Nephron progenitor cell (in vitro differentiated cells): ENCODE results near the gene SERPINH1.

Experiments used
- DNase-seq: peaks from one replicate; pipeline ENCODE4 v3.0.0; 2021
- H3K27ac Mint-ChIP-seq: 2 replicates; pipeline ENCODE4 v1.8.0; 2021; ENCODE audit warnings: mild to moderate bottlenecking, moderate library complexity, mixed read lengths
- H3K27me3 Mint-ChIP-seq: 2 replicates; pipeline ENCODE4 v1.8.0; 2021; ENCODE audit warnings: mild to moderate bottlenecking, low read depth, mixed read lengths; ENCODE audit not compliant: poor library complexity
- H3K36me3 Mint-ChIP-seq: 2 replicates; pipeline ENCODE4 v1.8.0; 2021; ENCODE audit warnings: low read depth, mixed read lengths
- H3K4me1 Mint-ChIP-seq: 2 replicates; pipeline ENCODE4 v1.8.0; 2021; ENCODE audit warnings: mixed read lengths
- H3K4me3 Mint-ChIP-seq: 2 replicates; pipeline ENCODE4 v1.8.0; 2021; ENCODE audit warnings: mild to moderate bottlenecking, moderate library complexity, mixed read lengths
- H3K9me3 Mint-ChIP-seq: 2 replicates; pipeline ENCODE4 v1.8.0; 2021; ENCODE audit warnings: mild to moderate bottlenecking, moderate library complexity, mixed read lengths
- TF ChIP-seq, protein P1 (sequence below): fragments of 200-600 bp; sonication (generic); IDR thresholded peaks from 2 replicates; pipeline ENCODE4 v1.5.0; 2021; ENCODE audit warnings: antibody characterized with exemption

Gene SERPINH1

DNA sequence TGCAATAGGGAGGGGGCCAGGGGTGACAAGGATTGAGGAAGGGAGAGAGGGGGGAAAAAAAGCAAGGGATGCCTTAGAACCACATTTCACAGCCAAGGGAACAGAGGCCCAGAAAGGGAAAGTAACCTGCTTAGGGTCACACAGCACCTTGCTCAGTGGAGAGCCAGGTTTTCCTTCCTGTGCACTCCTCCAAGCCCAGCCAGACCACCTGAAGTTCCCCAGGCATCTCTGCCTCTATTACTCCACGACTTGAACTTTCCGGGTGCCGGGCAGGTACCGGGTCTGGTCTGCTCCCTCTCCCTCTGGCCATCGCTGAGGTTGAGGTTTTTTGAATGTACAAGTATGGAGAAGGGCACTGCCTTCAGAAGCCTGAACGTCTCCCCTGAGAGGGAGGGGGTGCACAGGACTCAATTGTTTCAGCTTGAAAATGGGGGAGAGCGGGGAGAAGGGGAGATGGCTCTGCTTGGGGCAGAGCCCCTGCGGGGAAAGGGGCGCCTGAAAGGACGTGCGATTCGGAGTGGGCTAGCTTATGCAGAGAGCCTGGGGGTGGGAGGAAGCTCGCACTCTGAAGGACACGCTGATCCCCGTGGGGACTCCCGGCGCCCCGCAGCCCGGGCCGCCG lies 516 bp upstream of the SERPINH1 start:
- H3K4me3 Mint-ChIP-seq: peak overlapping the region; percentile 92
- peaks cover 10% of the 10 kb centered on the region for H3K27me3 Mint-ChIP-seq
- no peaks in the 10 kb centered on the region for H3K9me3 Mint-ChIP-seq
- H3K4me1 Mint-ChIP-seq: peaks cover 93% of the 10 kb centered on the region
- DNase-seq: no peak
- TF ChIP-seq, protein P1, sequence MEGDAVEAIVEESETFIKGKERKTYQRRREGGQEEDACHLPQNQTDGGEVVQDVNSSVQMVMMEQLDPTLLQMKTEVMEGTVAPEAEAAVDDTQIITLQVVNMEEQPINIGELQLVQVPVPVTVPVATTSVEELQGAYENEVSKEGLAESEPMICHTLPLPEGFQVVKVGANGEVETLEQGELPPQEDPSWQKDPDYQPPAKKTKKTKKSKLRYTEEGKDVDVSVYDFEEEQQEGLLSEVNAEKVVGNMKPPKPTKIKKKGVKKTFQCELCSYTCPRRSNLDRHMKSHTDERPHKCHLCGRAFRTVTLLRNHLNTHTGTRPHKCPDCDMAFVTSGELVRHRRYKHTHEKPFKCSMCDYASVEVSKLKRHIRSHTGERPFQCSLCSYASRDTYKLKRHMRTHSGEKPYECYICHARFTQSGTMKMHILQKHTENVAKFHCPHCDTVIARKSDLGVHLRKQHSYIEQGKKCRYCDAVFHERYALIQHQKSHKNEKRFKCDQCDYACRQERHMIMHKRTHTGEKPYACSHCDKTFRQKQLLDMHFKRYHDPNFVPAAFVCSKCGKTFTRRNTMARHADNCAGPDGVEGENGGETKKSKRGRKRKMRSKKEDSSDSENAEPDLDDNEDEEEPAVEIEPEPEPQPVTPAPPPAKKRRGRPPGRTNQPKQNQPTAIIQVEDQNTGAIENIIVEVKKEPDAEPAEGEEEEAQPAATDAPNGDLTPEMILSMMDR: no peak
- peaks cover 5% of the 10 kb centered on the region for H3K36me3 Mint-ChIP-seq
- H3K27ac Mint-ChIP-seq: peak overlapping the region; percentile 46

DNA sequence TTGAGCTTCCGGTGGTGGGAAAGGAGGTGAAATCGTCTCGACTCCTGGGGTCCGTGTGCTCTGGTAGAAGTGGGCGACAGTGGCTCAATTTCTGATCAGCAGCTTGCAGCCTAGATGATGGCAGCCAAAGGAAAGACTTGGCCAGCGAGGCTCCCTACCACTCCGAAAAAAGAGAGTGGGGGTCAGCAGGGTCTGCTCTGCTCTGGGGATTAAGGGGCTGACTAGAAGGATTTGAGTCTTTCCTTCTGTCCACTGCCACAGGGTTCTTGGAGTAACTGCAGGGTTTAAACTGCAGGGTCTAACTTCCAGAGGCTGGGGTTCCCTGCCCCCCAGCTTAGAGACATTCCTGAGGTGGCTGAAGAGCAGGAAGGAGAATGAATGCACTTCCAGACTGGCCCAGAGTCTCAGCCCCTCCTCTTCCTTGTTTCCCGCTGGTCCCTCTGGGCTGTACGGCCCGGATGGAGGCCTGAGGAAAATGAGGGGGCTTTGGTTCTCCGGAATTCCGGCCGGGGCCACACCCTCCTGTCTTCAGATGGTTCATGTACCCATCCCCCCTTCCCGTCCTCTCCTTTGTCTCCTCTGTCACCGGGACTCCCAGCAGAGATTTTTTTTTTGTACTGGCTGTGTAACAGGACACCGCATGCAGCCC lies 907 bp downstream of the SERPINH1 start:
- TF ChIP-seq, protein P1: no peak
- H3K9me3 Mint-ChIP-seq: no peaks in the 10 kb centered on the region

GRCh38 chr11:75563501-75563977 lies 1.5 kb downstream of the SERPINH1 start:
- peak overlapping the region; percentile 92 for H3K4me3 Mint-ChIP-seq
- no peak for DNase-seq
- H3K9me3 Mint-ChIP-seq: no peaks in the 10 kb centered on the region
- TF ChIP-seq, protein P1: no peak
- peak overlapping the region; percentile 99 for H3K27ac Mint-ChIP-seq
- H3K4me1 Mint-ChIP-seq: peaks cover 74% of the 10 kb centered on the region
- H3K36me3 Mint-ChIP-seq: peaks cover 16% of the 10 kb centered on the region
- H3K27me3 Mint-ChIP-seq: peaks cover 10% of the 10 kb centered on the region

More for the DNA sequence above, 907 bp downstream of the SERPINH1 start:
- Mint-ChIP-seq H3K27me3 (peaks cover 10% of the 10 kb centered on the region), H3K27ac (peak overlapping the region; percentile 99), H3K4me3 (peak overlapping the region; percentile 92), H3K4me1 (peaks cover 79% of the 10 kb centered on the region), H3K36me3 (peaks cover 10% of the 10 kb centered on the region)
- peak; percentile 67 for DNase-seq

- Mint-ChIP-seq H3K9me3 (no peaks in the 10 kb centered on the region), H3K4me3 (peak overlapping the region; percentile 92), H3K4me1 (peaks cover 68% of the 10 kb centered on the region), H3K27me3 (peaks cover 10% of the 10 kb centered on the region), H3K27ac (peak overlapping the region; percentile 99), H3K36me3 (peaks cover 21% of the 10 kb centered on the region)
- TF ChIP-seq, protein P1: peak; percentile 56
- DNase-seq: peak; percentile 78
Measured at GRCh38 chr11:75563978-75564552, 2.0 kb downstream of the SERPINH1 start.

DNA sequence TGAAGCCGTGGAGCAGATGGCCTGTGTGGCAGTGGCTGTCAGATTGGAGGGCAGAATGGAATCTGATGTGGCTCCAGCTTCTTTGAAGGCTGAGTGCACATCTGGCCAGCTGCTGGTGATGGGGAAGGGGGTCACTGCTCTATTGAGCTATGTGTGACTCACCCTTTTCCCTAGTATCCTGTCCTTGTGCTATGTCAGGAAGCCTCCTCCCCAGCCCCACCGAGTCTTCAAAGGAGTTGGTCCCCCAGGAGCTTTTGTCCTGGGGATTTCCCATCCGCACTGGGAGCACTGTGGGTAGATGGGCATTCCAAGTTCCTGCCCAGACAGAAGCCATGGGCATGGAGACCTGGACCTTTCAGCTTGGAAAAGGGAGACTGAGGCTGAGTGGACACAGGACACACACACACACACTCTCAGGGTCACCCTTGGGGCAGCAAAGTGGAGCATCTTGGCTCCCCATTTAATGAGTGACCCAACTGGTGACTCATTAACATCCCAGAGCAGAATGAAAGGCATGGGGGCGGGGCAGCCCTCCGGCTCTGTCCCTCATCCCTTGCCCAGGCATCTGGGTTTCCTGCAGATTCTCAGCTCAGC lies 3.3 kb downstream of the SERPINH1 start:
- Mint-ChIP-seq H3K4me1 (peaks cover 56% of the 10 kb centered on the region), H3K36me3 (peaks cover 23% of the 10 kb centered on the region), H3K4me3 (peak overlapping the region; percentile 92), H3K27me3 (peaks cover 7% of the 10 kb centered on the region), H3K27ac (peak overlapping the region; percentile 91), H3K9me3 (no peaks in the 10 kb centered on the region)
- DNase-seq: no peak
- TF ChIP-seq, protein P1: no peak
